Panc1 (cell line): ENCODE data around the gene GTPBP4. TPM values are rescaled to one million over a fixed set of nuclear protein-coding genes. Genes with fewer than 3 reads are reported as not detected.

ENCODE experiments used
- ATAC-seq: fragments of 200-7000 bp; cut with Tn5 transposase; 2 replicates; pipeline ENCODE4 v1.9.1; 2020; ENCODE audit warnings: mild to moderate bottlenecking, moderate library complexity
- BruUV-seq: library from RNA; stranded (reverse); fragments of 400-500 nt; replicated peaks from 2 replicates; lab custom pipeline; 2021; lab: Mats Ljungman, UMichigan
- CTCF ChIA-PET: fragments of 300-600 bp; sonication (Branson Sonifier 250); formaldehyde crosslinking; loops from one replicate; lab custom pipeline; 2022; ENCODE audit warnings: antibody characterized with exemption; lab: Charles Lee
- POLR2A ChIA-PET: fragments of 300-600 bp; sonication (Branson Sonifier 250); formaldehyde crosslinking; loops from one replicate; lab custom pipeline; 2022; ENCODE audit warnings: antibody characterized with exemption; lab: Charles Lee
- DNase-seq: peaks from one replicate; pipeline ENCODE4 v3.0.0-alpha.2; 2010; ENCODE audit warnings: low read depth, low spot score
- H3K27ac ChIP-seq: 2 replicates; pipeline ENCODE4 v1.5.1; 2011; ENCODE audit warnings: mild to moderate bottlenecking, low read length, inconsistent platforms
- H3K27me3 ChIP-seq: fragments of 200-500 bp; sonication (Bioruptor generic); 2 replicates; pipeline ENCODE4 v1.6.0; 2014; ENCODE audit warnings: low read length, inconsistent platforms; ENCODE audit not compliant: control insufficient read depth, insufficient read depth
- H3K36me3 ChIP-seq: fragments of 200-500 bp; sonication (Bioruptor generic); 2 replicates; pipeline ENCODE4 v1.5.1; 2014; ENCODE audit warnings: inconsistent platforms, mild to moderate bottlenecking, low read length, moderate library complexity; ENCODE audit not compliant: control insufficient read depth, insufficient read depth
- H3K4me1 ChIP-seq: 2 replicates; pipeline ENCODE4 v1.5.1; 2011; ENCODE audit warnings: inconsistent platforms, mild to moderate bottlenecking, low read length, moderate library complexity; ENCODE audit not compliant: control insufficient read depth, insufficient read depth
- H3K4me3 ChIP-seq, 2 experiments: 2 replicates each; pipeline ENCODE4 v1.5.1; 2011 to 2012; ENCODE audit warnings: low read depth in 2 of 2, low read length in 2 of 2, mild to moderate bottlenecking in 2 of 2, inconsistent platforms in 1 of 2, moderate library complexity in 1 of 2
- H3K9me3 ChIP-seq: fragments of 200-500 bp; sonication (Bioruptor generic); 2 replicates; pipeline ENCODE4 v1.5.1; 2014; ENCODE audit warnings: low read depth, mild to moderate bottlenecking, inconsistent platforms, low read length, moderate library complexity; ENCODE audit not compliant: control insufficient read depth, insufficient read depth
- CTCF ChIP-seq: fragments of 450-650 bp; IDR thresholded peaks from 2 replicates; pipeline ENCODE4 v1.5.1; 2017; ENCODE audit warnings: mild to moderate bottlenecking
- POLR2AphosphoS5 ChIP-seq: IDR thresholded peaks from 2 replicates; pipeline ENCODE4 v1.6.1; 2012; ENCODE audit warnings: mild to moderate bottlenecking, low read depth, low read length, moderate library complexity
- REST ChIP-seq, 2 experiments: IDR thresholded peaks; 2 replicates each; pipeline ENCODE4 v1.6.1; 2011 to 2012; ENCODE audit warnings: low read depth in 2 of 2, control low read depth in 1 of 2, low read length in 1 of 2, mild to moderate bottlenecking in 1 of 2, moderate library complexity in 1 of 2; ENCODE audit not compliant: insufficient read depth in 1 of 2
- SIN3A ChIP-seq: IDR thresholded peaks from 2 replicates; pipeline ENCODE4 v1.6.1; 2012; ENCODE audit warnings: low read depth, mild to moderate bottlenecking, low read length, moderate library complexity, borderline replicate concordance; ENCODE audit not compliant: insufficient read depth
- TCF7L2 ChIP-seq: IDR thresholded peaks from 2 replicates; pipeline ENCODE4 v1.6.1; 2011; ENCODE audit warnings: mild to moderate bottlenecking, low read depth, low read length, inconsistent platforms
- in situ Hi-C: cut with HindIII; loops from 2 replicates; pipeline ENCODE4 v1.10.0; 2016; ENCODE audit warnings: low sequenced_read_pairs, low pct_unique_long_range_greater_than_20kb
- intact Hi-C: fragments of 100-400 bp; cut with micrococcal nuclease; formaldehyde crosslinking; loops from one replicate; pipeline ENCODE4 v1.10.0; 2022; ENCODE audit not compliant: unreplicated experiment
- total RNA-seq: library from RNA; stranded (reverse); gene quantifications from one replicate; pipeline ENCODE4 v1.2.1, GENCODE V29; 2021; ENCODE audit not compliant: unreplicated experiment

Gene GTPBP4
- total RNA-seq, 1 experiment from 2014 or later, result 79.5 TPM

- intact Hi-C loops, result no loop called here
Measured at GRCh38 chr10:962342-962741, 25.9 kb upstream of the GTPBP4 start.

GRCh38 chr10:963186-963585, 25.0 kb upstream of the GTPBP4 start:
- no peak for TF ChIP-seq SIN3A
- intact Hi-C loops (no loop called here), in situ Hi-C loops (no loop called here)
- ATAC-seq (no peak), DNase-seq (no peak)
- no peaks in the 10 kb centered on the region for H3K27me3 ChIP-seq
- ChIA-PET POLR2A (no interaction called here), CTCF (no interaction called here)
- no peak overlapping the region for H3K27ac ChIP-seq
- no peak overlapping the region for H3K4me3 ChIP-seq
- no peaks in the 10 kb centered on the region for H3K4me1 ChIP-seq
- H3K36me3 ChIP-seq, result no peaks in the 10 kb centered on the region
- no TSS peak for BruUV-seq
- H3K9me3 ChIP-seq, result no peaks in the 10 kb centered on the region

More at GRCh38 chr10:962342-962741, 25.9 kb upstream of the GTPBP4 start:
- BruUV-seq, result no TSS peak
- TF ChIP-seq REST (IDR thresholded peaks at IDR 0.05; ENCODE audit: insufficient read depth in 1 of 2, low read depth in 2 of 2, low read length in 1 of 2) (no peak), TCF7L2 (no peak), CTCF (no peak), SIN3A (no peak), POLR2AphosphoS5 (no peak)
- no peaks in the 10 kb centered on the region for H3K9me3 ChIP-seq
- ChIA-PET POLR2A (no interaction called here), CTCF (no interaction called here)
- H3K4me3 ChIP-seq, result no peak overlapping the region
- DNase-seq (no peak), ATAC-seq (no peak)
- no peak overlapping the region for H3K27ac ChIP-seq
- no peaks in the 10 kb centered on the region for H3K27me3 ChIP-seq
- no peaks in the 10 kb centered on the region for H3K36me3 ChIP-seq
- no peaks in the 10 kb centered on the region for H3K4me1 ChIP-seq
- in situ Hi-C loops, result no loop called here

- H3K27ac ChIP-seq, result no peak overlapping the region
- TF ChIP-seq POLR2AphosphoS5 (no peak), TCF7L2 (no peak), SIN3A (no peak), REST (IDR thresholded peaks at IDR 0.05; ENCODE audit: insufficient read depth in 1 of 2, low read depth in 2 of 2, low read length in 1 of 2) (no peak), CTCF (no peak)
- H3K27me3 ChIP-seq, result no peaks in the 10 kb centered on the region
- no peaks in the 10 kb centered on the region for H3K36me3 ChIP-seq
- H3K4me3 ChIP-seq, result no peak overlapping the region
- no peak for ATAC-seq
- H3K4me1 ChIP-seq, result no peaks in the 10 kb centered on the region
- intact Hi-C loops, result no loop called here
- DNase-seq, result no peak
- BruUV-seq, result no TSS peak
- ChIA-PET POLR2A (no interaction called here), CTCF (no interaction called here)
- in situ Hi-C loops, result no loop called here
- H3K9me3 ChIP-seq, result no peaks in the 10 kb centered on the region
Measured at GRCh38 chr10:963655-964054, 24.6 kb upstream of the GTPBP4 start.
